HCT116 (cell line): ENCODE measurements around the gene DPP6.

Experiments used
- CTCF ChIP-seq, 3 experiments: fragments of 200-600 bp in 1 of 3; sonication (generic) in 1 of 3; IDR thresholded peaks in 2 of 3; conservative IDR thresholded peaks in 1 of 3; 2 replicates each; pipeline ENCODE4 v1.5.1; 2012 to 2017; ENCODE audit warnings: low read depth in 2 of 3, low read length in 2 of 3, antibody characterized with exemption in 1 of 3, borderline replicate concordance in 1 of 3, control low read depth in 1 of 3, mild to moderate bottlenecking in 1 of 3, mixed read lengths in 1 of 3, mixed run types in 1 of 3, moderate library complexity in 1 of 3; ENCODE audit not compliant: insufficient read depth in 1 of 3
- EZH2phosphoT487 ChIP-seq: fragments of 200-600 bp; IDR thresholded peaks from 2 replicates; pipeline ENCODE4 v1.6.1; 2018; ENCODE audit warnings: antibody characterized with exemption, borderline replicate concordance
- SIN3A ChIP-seq: IDR thresholded peaks from 2 replicates; pipeline ENCODE4 v1.6.1; 2012; ENCODE audit warnings: low read depth

GRCh38 chr7:154172236-154172635 is 120.0 kb downstream of the DPP6 start:
- no peak for TF ChIP-seq CTCF (IDR thresholded peaks at IDR 0.05 in 2 of 3, conservative IDR thresholded peaks at IDR 0.05 in 1 of 3; ENCODE audit: borderline replicate concordance in 1 of 3, insufficient read depth in 1 of 3, low read depth in 2 of 3, low read length in 2 of 3)
- TF ChIP-seq EZH2phosphoT487: no peak
- no peak for TF ChIP-seq SIN3A
